AG08395 (cell line): Measurements from ENCODE around the gene HAP1.
"Not testable (repeated sequence)": the region's sequence is repeated elsewhere in the genome, so short reads cannot be mapped to it uniquely, and the experiment has no call there.

Source experiments
- DNase-seq: peaks from one replicate; pipeline ENCODE4 v3.0.0; 2012; ENCODE audit warnings: mixed read lengths, low spot score

Gene HAP1

GRCh38 chr17:41724476-41725050 is 9.9 kb downstream of the HAP1 start:
- DNase-seq: no peak

GRCh38 chr17:41723801-41724475 is 10.5 kb downstream of the HAP1 start:
- DNase-seq: no peak

- no peak for DNase-seq
Observed at GRCh38 chr17:41722231-41722630, 12.2 kb downstream of the HAP1 start.

- no peak for DNase-seq
Observed at GRCh38 chr17:41718287-41718645, 16.2 kb downstream of the HAP1 start.

- peak; percentile 66 for DNase-seq
Observed at GRCh38 chr17:41717408-41718286, 16.8 kb downstream of the HAP1 start.

- no peak for DNase-seq
Observed at GRCh38 chr17:41711669-41712400, 22.6 kb downstream of the HAP1 start, which contains the start of gene GAST. Gene GAST, plus strand, starts transcription at chr17:41712331. Its CDS starts 3,106 bp downstream, at chr17:41715437.

- peak; percentile 80 for DNase-seq
Observed at GRCh38 chr17:41710472-41711090, 23.9 kb downstream of the HAP1 start.

GRCh38 chr17:41707803-41708669 is 26.4 kb downstream of the HAP1 start:
- no peak for DNase-seq

- peak; percentile 71 for DNase-seq
Observed at GRCh38 chr17:41705271-41705991, 29.0 kb downstream of the HAP1 start.

- DNase-seq: no peak
Observed at GRCh38 chr17:41702712-41703111, 31.7 kb downstream of the HAP1 start.

- not testable (repeated sequence) for DNase-seq
Observed at GRCh38 chr17:41700843-41701242, 33.6 kb downstream of the HAP1 start.

GRCh38 chr17:41697122-41697962 is 37.1 kb downstream of the HAP1 start:
- DNase-seq: peak; percentile 74

- peak; percentile 87 for DNase-seq
Observed at GRCh38 chr17:41695954-41696757, 38.3 kb downstream of the HAP1 start.

- no peak for DNase-seq
Observed at GRCh38 chr17:41695134-41695661, 39.2 kb downstream of the HAP1 start.

- DNase-seq: no peak
Observed at GRCh38 chr17:41692722-41693521, 41.5 kb downstream of the HAP1 start.

GRCh38 chr17:41691031-41691777 is 43.2 kb downstream of the HAP1 start:
- DNase-seq: no peak
